Breast epithelium (tissue), 4 donors: ENCODE data around the gene ITPR2. TPM values are rescaled to one million over a fixed set of nuclear protein-coding genes. Genes with fewer than 3 reads are reported as not detected.

Source experiments
- DNase-seq, 2 donors: peaks; one replicate each; pipeline ENCODE4 v3.0.0-alpha.2; 2019; ENCODE audit warnings: low spot score in 2 of 2
- H3K27ac ChIP-seq, 2 donors: fragments of 200-600 bp; sonication (generic) in 1 of 2; one replicate each; pipeline ENCODE4 v1.5.1; 2016 to 2019; ENCODE audit warnings: mild to moderate bottlenecking in 1 of 2
- H3K27me3 ChIP-seq, 2 donors: fragments of 200-600 bp; sonication (generic) in 1 of 2; one replicate each; pipeline versions ENCODE4 v1.5.1 to v1.6.0; 2017 to 2019; ENCODE audit warnings: control low read depth in 1 of 2, mild to moderate bottlenecking in 1 of 2
- H3K36me3 ChIP-seq: fragments of 200-600 bp; one replicate; pipeline ENCODE4 v1.5.1; 2019
- H3K4me1 ChIP-seq, 2 donors: fragments of 200-600 bp; sonication (generic); one replicate each; pipeline ENCODE4 v1.5.1; 2016 to 2019; ENCODE audit warnings: control low read depth in 1 of 2
- H3K4me3 ChIP-seq, 3 donors: fragments of 200-600 bp; sonication (generic); 1 replicate in 2 of 3; 2 replicates in 1 of 3; pipeline ENCODE4 v1.5.1; 2016 to 2019; ENCODE audit warnings: mild to moderate bottlenecking in 3 of 3, moderate library complexity in 2 of 3
- H3K9me3 ChIP-seq, 2 donors: fragments of 200-600 bp; sonication (generic) in 1 of 2; one replicate each; pipeline ENCODE4 v1.5.1; 2016 to 2019; ENCODE audit warnings: control low read depth in 1 of 2
- CTCF ChIP-seq, 3 donors: fragments of 450-650 bp; IDR thresholded peaks; one replicate each; pipeline ENCODE4 v1.5.1; 2016 to 2017; ENCODE audit warnings: antibody characterized with exemption in 3 of 3, mild to moderate bottlenecking in 3 of 3, moderate library complexity in 3 of 3
- POLR2A ChIP-seq: fragments of 450-650 bp; IDR thresholded peaks from one replicate; pipeline ENCODE4 v1.6.1; 2016; ENCODE audit warnings: antibody characterized with exemption, mild to moderate bottlenecking, moderate library complexity
- POLR2AphosphoS5 ChIP-seq, 3 donors: sonication (generic); formaldehyde crosslinking; IDR thresholded peaks; one replicate each; pipeline ENCODE4 v1.6.1; 2017; ENCODE audit warnings: antibody characterized with exemption in 3 of 3
- intact Hi-C: fragments of 100-400 bp; cut with DNase I; formaldehyde crosslinking; loops from one replicate; pipeline ENCODE4 v1.15.1; 2023; ENCODE audit warnings: low total_unique reads
- total RNA-seq, 3 donors: library from RNA; depleted of rRNA; stranded (reverse); fragments of >200 nt; gene quantifications; one replicate each; pipeline ENCODE4 v1.1.0, GENCODE V29; 2016

The ITPR2 gene
- total RNA-seq, 3 donors from 2014 or later: 47.2 to 95.0 (median 66.5) TPM

- Histone ChIP-seq H3K4me1 (no peaks in the 10 kb centered on the region), H3K4me3 (no peak overlapping the region), H3K27ac (no peak overlapping the region), H3K27me3 (no peaks in the 10 kb centered on the region), H3K36me3 (no peaks in the 10 kb centered on the region), H3K9me3 (no peaks in the 10 kb centered on the region)
- no peak for TF ChIP-seq CTCF (IDR thresholded peaks at IDR 0.05)
- no peak for TF ChIP-seq POLR2A
- TF ChIP-seq POLR2AphosphoS5 (IDR thresholded peaks at IDR 0.05): no peak
- intact Hi-C loops: no loop called here
- DNase-seq: no peak
Observed at GRCh38 chr12:26699237-26699636, 133.8 kb downstream of the ITPR2 start.

GRCh38 chr12:26698186-26698585, 134.8 kb downstream of the ITPR2 start:
- DNase-seq: no peak
- Histone ChIP-seq H3K36me3 (no peaks in the 10 kb centered on the region), H3K4me3 (no peak overlapping the region), H3K27me3 (no peaks in the 10 kb centered on the region), H3K4me1 (no peaks in the 10 kb centered on the region), H3K27ac (no peak overlapping the region), H3K9me3 (no peaks in the 10 kb centered on the region)
- intact Hi-C loops: no loop called here
- TF ChIP-seq POLR2AphosphoS5 (IDR thresholded peaks at IDR 0.05) (no peak), CTCF (IDR thresholded peaks at IDR 0.05) (no peak), POLR2A (no peak)

- Histone ChIP-seq H3K4me3 (no peak overlapping the region), H3K9me3 (no peaks in the 10 kb centered on the region), H3K36me3 (no peaks in the 10 kb centered on the region), H3K27ac (no peak overlapping the region), H3K27me3 (no peaks in the 10 kb centered on the region), H3K4me1 (no peaks in the 10 kb centered on the region)
- intact Hi-C loops: no loop called here
- TF ChIP-seq POLR2AphosphoS5 (IDR thresholded peaks at IDR 0.05): no peak
- TF ChIP-seq CTCF (IDR thresholded peaks at IDR 0.05): no peak
- TF ChIP-seq POLR2A: no peak
- DNase-seq: no peak
Observed at GRCh38 chr12:26697217-26697616, 135.8 kb downstream of the ITPR2 start.

GRCh38 chr12:26696613-26697092, 136.3 kb downstream of the ITPR2 start:
- Histone ChIP-seq H3K4me3 (no peak overlapping the region), H3K4me1 (no peaks in the 10 kb centered on the region), H3K27ac (no peak overlapping the region), H3K9me3 (no peaks in the 10 kb centered on the region), H3K27me3 (no peaks in the 10 kb centered on the region), H3K36me3 (no peaks in the 10 kb centered on the region)
- intact Hi-C loops: no loop called here
- TF ChIP-seq POLR2AphosphoS5 (IDR thresholded peaks at IDR 0.05) (no peak), CTCF (IDR thresholded peaks at IDR 0.05) (no peak), POLR2A (no peak)
- DNase-seq: no peak

- H3K27me3 ChIP-seq: no peaks in the 10 kb centered on the region
- no peak for TF ChIP-seq CTCF (IDR thresholded peaks at IDR 0.05)
- TF ChIP-seq POLR2A: no peak
- no peak for TF ChIP-seq POLR2AphosphoS5 (IDR thresholded peaks at IDR 0.05)
- no peaks in the 10 kb centered on the region for H3K36me3 ChIP-seq
- intact Hi-C loops: no loop called here
- no peaks in the 10 kb centered on the region for H3K9me3 ChIP-seq
- no peak for DNase-seq
- no peaks in the 10 kb centered on the region for H3K4me1 ChIP-seq
- H3K4me3 ChIP-seq: no peak overlapping the region
- no peak overlapping the region for H3K27ac ChIP-seq
Observed at GRCh38 chr12:26696048-26696612, 136.9 kb downstream of the ITPR2 start.
